Pancreas (tissue), 10 donors: ENCODE results near the gene ZNF576. TPM values are rescaled to one million over a fixed set of nuclear protein-coding genes. Genes with fewer than 3 reads are reported as not detected.
"Not testable (repeated sequence)": the region's sequence is repeated elsewhere in the genome, so short reads cannot be mapped to it uniquely, and the experiment has no call there.

Experiments used
- ATAC-seq, 4 donors: fragments of 200-7000 bp; cut with Tn5 transposase; one replicate each; pipeline versions ENCODE4 v1.8.0 to v1.9.1; 2020; ENCODE audit warnings: mild to moderate bottlenecking in 4 of 4, moderate library complexity in 4 of 4
- DNase-seq, 6 donors: peaks; one replicate each; pipeline ENCODE4 v3.0.0-alpha.2; 2020
- FAIRE-seq: peaks from 2 replicates; lab custom pipeline; 2012; peaks lifted over from hg19 to GRCh38; lab: Jason Lieb, UNC
- H3K27ac ChIP-seq, 4 donors: fragments of 200-600 bp; sonication (generic); 1 replicate in 3 of 4; 2 replicates in 1 of 4; pipeline versions ENCODE4 v1.5.0 to v1.8.0; 2020
- H3K27me3 ChIP-seq, 4 donors: fragments of 200-600 bp; one replicate each; pipeline ENCODE4 v1.8.0; 2021
- H3K36me3 ChIP-seq, 3 donors: fragments of 200-600 bp; sonication (generic) in 1 of 3; one replicate each; pipeline versions ENCODE4 v1.5.0 to v1.8.0; 2020 to 2021
- H3K4me1 ChIP-seq, 3 donors: fragments of 200-600 bp; one replicate each; pipeline ENCODE4 v1.8.0; 2021
- H3K4me3 ChIP-seq, 4 donors: fragments of 200-600 bp; sonication (generic) in 2 of 4; one replicate each; pipeline versions ENCODE4 v1.5.0 to v1.8.0; 2020 to 2021
- H3K9me3 ChIP-seq, 4 donors: fragments of 200-600 bp; one replicate each; pipeline ENCODE4 v1.8.0; 2021
- WGBS, 2 donors: extraction: QIAGEN DNeasy Blood & Tissue Kit; methylation state at CpG; one replicate each; pipeline ENCODE4 v1.1.7; 2013; 5-methylcytosine and 5-hydroxymethylcytosine counted together
- intact Hi-C, 3 donors: fragments of 100-400 bp; cut with DNase I; formaldehyde crosslinking; loops; one replicate each; pipeline versions ENCODE4 v1.11.1 to v1.14.2; 2022
- polyA plus RNA-seq, 2 donors: library from polyadenylated mRNA; stranded (reverse); fragments of 200-250 nt; gene quantifications; one replicate each; pipeline ENCODE4 v1.2.3, GENCODE V29; 2013
- total RNA-seq, 6 donors: library from RNA; stranded (reverse); fragmentation: NEBNext Ultra II Directional in 4 of 6; extraction: Animal tissue kit (Norgen Biotek cat#: 25700) in 4 of 6; gene quantifications; one replicate each; pipeline versions ENCODE4 v1.2.1 to v1.2.4, GENCODE V29; 2021 to 2023
- TF ChIP-seq, protein P1 (sequence below), 4 donors: fragments of 200-600 bp; sonication (generic) in 3 of 4; IDR thresholded peaks; one replicate each; pipeline versions ENCODE4 v1.5.0 to v1.8.0; 2021; ENCODE audit warnings: antibody characterized with exemption in 4 of 4
- donor health status: healthy with polysubstance abuse.
- donor health status: DM: no; HTN: no; CAD: no; lungs with moderate emphysema.
- donor health status: DM: no; HTN: no; CAD: no.
- donor health status: control.
- donor health status: control.
- donor health status: Bipolar disorder and iron deficiency.
- donor health status: DM: yes; HTN: yes; CAD: no.
- donor health status: DM: no; HTN: no; CAD: no.
- donor health status: DM: no; HTN: no; CAD: no.
- donor health status: DM: yes; HTN: yes; CAD: no.

ZNF576 gene
- total and polyA plus RNA-seq, 8 donors, result 5.2 to 8.6 (median 6.7) TPM

DNA sequence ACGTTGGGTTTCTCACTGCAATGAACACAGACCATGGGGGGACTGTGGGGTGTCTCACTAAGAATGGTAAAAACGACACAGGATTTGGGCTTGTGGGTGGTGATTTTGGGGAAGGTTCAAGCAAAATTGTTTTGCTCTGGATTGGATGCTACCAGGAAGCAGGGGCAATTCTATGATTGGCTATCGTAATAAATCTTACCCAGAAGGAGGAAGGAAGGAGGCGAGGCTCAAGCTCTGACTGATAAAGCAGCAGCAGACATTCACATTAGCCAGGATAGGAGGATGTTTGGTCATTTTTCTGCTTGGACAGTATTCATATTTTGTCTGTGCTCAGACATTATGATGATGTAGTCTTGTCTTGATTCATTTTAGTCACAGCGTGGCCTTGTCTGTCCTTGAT, 1.5 kb downstream of the ZNF576 start:
- no peak overlapping the region for H3K4me3 ChIP-seq
- no peak for ATAC-seq
- no peak overlapping the region for H3K27ac ChIP-seq

DNA sequence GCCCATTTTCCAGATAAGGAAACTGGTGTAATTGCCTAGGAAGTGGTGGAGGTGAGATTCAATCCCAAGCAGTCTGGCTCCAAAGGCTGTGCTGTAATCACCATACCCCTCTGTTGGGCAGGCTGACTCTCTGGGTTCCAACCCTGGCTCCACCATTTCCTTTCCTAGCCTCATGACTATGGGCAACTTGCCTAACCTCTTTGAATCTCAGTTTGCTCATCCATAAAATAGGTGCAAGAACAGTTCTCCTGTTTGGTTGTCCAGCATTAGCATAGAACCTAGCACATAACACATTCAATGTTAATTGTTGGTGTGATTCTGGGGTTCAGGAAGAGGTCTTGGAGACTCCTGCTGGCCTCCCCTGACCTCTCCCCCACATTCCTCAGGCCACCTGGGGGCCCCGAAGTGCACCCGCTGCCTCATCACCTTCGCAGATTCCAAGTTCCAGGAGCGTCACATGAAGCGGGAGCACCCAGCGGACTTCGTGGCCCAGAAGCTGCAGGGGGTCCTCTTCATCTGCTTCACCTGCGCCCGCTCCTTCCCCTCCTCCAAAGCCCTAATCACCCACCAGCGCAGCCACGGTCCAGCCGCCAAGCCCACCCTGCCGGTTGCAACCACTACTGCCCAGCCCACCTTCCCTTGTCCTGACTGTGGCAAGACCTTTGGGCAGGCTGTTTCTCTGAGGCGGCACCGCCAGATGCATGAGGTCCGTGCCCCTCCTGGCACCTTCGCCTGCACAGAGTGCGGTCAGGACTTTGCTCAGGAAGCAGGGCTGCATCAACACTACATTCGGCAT, 2.2 kb downstream of the ZNF576 start:
- Histone ChIP-seq H3K9me3 (no peaks in the 10 kb centered on the region), H3K4me1 (peaks cover 6 to 21% (median 17%) of the 10 kb centered on the region in 3 donors), H3K4me3 (no peak overlapping the region), H3K27ac (no peak overlapping the region), H3K36me3 (peaks cover 0 to 5% (median 0%) of the 10 kb centered on the region in 3 donors), H3K27me3 (no peaks in the 10 kb centered on the region)
- DNase-seq, result no peak
- FAIRE-seq, result no peak
- intact Hi-C loops, result no loop called here
- TF ChIP-seq, protein P1, sequence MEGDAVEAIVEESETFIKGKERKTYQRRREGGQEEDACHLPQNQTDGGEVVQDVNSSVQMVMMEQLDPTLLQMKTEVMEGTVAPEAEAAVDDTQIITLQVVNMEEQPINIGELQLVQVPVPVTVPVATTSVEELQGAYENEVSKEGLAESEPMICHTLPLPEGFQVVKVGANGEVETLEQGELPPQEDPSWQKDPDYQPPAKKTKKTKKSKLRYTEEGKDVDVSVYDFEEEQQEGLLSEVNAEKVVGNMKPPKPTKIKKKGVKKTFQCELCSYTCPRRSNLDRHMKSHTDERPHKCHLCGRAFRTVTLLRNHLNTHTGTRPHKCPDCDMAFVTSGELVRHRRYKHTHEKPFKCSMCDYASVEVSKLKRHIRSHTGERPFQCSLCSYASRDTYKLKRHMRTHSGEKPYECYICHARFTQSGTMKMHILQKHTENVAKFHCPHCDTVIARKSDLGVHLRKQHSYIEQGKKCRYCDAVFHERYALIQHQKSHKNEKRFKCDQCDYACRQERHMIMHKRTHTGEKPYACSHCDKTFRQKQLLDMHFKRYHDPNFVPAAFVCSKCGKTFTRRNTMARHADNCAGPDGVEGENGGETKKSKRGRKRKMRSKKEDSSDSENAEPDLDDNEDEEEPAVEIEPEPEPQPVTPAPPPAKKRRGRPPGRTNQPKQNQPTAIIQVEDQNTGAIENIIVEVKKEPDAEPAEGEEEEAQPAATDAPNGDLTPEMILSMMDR (IDR thresholded peaks at IDR 0.05), result no peak
- 87 to 90% methylated on average over 19 of the region's 19 CpGs for WGBS, 2 donors
- no peak for ATAC-seq

More for the DNA sequence above, 1.5 kb downstream of the ZNF576 start:
- Histone ChIP-seq H3K36me3 (peaks cover 0 to 5% (median 4%) of the 10 kb centered on the region in 3 donors), H3K27me3 (no peaks in the 10 kb centered on the region), H3K4me1 (peaks cover 6 to 21% (median 17%) of the 10 kb centered on the region in 3 donors), H3K9me3 (no peaks in the 10 kb centered on the region)
- FAIRE-seq (no peak), DNase-seq (no peak)
- 51 to 58% methylated on average over 5 of the region's 5 CpGs for WGBS, 2 donors
- TF ChIP-seq, protein P1 (IDR thresholded peaks at IDR 0.05), result no peak
- intact Hi-C loops, result no loop called here

DNA sequence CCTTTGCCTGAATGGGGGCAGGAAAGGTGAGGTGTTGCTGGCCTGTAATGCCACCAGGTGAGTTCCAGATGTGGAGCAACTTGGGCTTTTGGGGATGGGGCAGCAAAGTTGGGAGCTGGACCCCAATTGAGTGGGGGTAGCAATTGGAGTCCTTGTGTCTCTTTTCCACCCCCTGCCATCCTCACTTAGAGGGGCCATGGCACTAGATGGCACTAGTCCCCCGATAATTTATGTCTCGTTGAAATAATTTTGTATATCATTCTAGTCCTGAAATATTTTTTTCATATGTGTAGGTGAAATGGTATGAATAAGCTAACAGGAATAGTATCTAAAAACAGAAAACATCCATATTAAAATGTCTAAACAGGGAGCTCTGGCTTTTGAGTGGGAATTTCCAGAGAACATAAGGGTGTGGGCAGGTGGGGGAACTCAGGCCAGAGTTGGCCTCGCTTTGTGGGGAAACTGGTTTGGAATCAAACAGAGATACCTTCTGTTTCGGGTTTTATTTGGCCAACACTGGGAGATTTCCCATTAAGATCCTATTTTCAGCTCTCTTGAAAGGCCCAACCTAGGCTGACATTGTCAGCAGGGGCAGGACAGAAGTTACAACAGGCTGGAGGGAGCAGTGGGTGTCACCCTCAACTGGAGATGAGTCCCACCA, 3.4 kb downstream of the ZNF576 start:
- peaks cover 0 to 5% (median 0%) of the 10 kb centered on the region in 3 donors for H3K36me3 ChIP-seq
- no peak overlapping the region for H3K27ac ChIP-seq
- ATAC-seq (no peak), DNase-seq (no peak), FAIRE-seq (no peak)
- TF ChIP-seq, protein P1 (IDR thresholded peaks at IDR 0.05), result no peak
- H3K9me3 ChIP-seq, result no peaks in the 10 kb centered on the region
- no peaks in the 10 kb centered on the region for H3K27me3 ChIP-seq
- 65 to 73% methylated on average over 4 of the region's 4 CpGs for WGBS, 2 donors
- H3K4me3 ChIP-seq, result no peak overlapping the region
- intact Hi-C loops, result no loop called here
- peaks cover 6 to 12% (median 12%) of the 10 kb centered on the region in 3 donors for H3K4me1 ChIP-seq

DNA sequence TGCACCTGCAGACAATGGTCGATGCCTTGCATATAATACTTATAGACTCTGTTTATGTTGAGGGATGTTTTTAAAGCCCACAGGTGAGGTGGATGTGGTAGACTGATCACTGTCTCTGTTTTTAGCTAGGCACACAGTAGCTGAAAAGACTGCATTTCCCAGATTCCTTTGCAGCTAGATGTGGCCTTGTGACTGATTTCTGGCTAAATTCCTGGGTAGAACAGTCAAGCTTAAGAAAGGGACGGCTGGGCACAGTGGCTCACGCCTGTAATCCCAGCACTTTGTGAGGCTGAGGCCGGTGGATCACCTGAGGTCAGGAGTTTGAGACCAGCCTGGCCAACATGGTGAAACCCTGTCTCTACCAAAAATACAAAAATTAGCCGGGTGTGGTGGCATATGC, 3.9 kb downstream of the ZNF576 start:
- H3K9me3 ChIP-seq, H3K27me3 ChIP-seq, H3K27ac ChIP-seq, H3K36me3 ChIP-seq, DNase-seq, FAIRE-seq, ATAC-seq, intact Hi-C loops, H3K4me3 ChIP-seq: not testable (repeated sequence)
- WGBS, 2 donors, result 56 to 60% methylated on average over 5 of the region's 5 CpGs
- H3K4me1 ChIP-seq, result peaks cover 6 to 12% (median 9%) of the 10 kb centered on the region in 3 donors

DNA sequence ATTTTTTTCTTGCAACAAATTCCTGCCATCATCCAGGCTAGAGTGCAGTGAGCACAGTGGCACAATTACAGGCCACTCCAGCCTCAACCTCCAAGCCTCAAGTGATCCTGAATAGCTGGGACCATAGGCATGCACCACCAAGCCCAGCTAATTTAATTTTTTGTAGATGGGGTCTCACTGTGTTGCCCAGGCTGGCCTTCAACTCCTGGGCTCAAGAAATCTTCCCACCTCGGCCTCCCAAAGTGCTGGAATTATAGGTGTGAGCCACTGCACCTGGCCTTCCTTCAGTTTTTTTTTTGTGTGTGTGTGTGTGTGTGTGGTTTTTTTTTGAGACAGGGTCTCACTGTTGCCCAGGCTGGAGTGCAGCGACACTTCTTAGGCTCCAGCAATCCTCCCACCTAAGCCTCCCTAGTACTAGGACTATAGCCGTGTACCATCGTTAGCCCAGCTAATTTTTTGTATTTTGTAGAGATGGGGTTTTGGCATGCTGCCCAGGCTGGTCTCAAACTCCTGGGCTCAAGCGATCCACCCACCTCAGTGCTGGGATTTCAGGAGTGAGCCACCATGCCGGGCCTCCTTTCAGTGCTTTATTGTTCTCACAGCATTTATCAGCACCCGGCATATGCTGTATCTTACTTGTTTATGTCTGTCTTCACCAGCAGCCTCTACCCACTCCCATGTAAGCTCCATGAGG, 9.6 kb downstream of the ZNF576 start:
- Histone ChIP-seq H3K27ac (no peak overlapping the region), H3K9me3 (no peaks in the 10 kb centered on the region), H3K36me3 (no peaks in the 10 kb centered on the region), H3K27me3 (no peaks in the 10 kb centered on the region), H3K4me1 (no peaks in the 10 kb centered on the region), H3K4me3 (no peak overlapping the region)
- peak in 2 of 4 donors; percentile 26 to 28 for ATAC-seq
- WGBS, 2 donors, result 45 to 57% methylated on average over 7 of the region's 7 CpGs
- FAIRE-seq, result no peak
- intact Hi-C loops, result no loop called here
- TF ChIP-seq, protein P1 (IDR thresholded peaks at IDR 0.05), result no peak
- no peak for DNase-seq
